AG09319 (cell line): ENCODE results near the gene NDUFS3.

ENCODE experiments used
- DNase-seq: peaks from one replicate; pipeline ENCODE4 v3.0.0-alpha.2; 2010; ENCODE audit warnings: low read depth; ENCODE audit errors: extremely low read depth
- TF ChIP-seq, protein P1 (sequence below): IDR thresholded peaks from 2 replicates; pipeline ENCODE4 v1.5.1; 2011; ENCODE audit warnings: low read depth, mild to moderate bottlenecking, inconsistent platforms, low read length, moderate library complexity

The NDUFS3 gene

DNA sequence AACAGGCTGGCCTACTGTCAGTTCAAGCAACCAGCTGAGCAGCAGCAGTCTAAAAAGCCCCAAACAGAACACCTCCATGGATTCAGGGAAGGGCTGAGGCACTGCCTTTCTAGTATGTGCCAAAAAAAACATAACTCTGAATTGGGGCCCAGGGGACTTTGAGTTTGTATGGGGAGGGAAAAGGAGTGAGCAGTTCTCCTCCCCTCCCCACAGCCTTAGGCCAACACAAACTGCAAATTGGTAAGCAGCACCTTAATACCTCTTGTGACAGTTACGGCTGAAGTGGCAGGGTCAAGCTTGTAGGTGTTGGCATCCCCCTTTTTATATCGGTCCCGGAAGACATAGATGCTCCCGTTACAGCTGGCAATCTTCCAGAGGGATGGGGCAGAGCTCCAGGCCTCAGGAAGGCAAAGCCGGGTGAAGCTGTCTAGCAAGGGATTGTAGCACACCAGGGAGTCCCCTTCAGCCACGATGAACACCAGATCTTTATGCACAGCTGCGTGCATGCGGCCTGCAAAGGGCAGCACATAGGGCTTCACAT is 6.1 kb upstream of the NDUFS3 start:
- no peak for DNase-seq
- TF ChIP-seq, protein P1, sequence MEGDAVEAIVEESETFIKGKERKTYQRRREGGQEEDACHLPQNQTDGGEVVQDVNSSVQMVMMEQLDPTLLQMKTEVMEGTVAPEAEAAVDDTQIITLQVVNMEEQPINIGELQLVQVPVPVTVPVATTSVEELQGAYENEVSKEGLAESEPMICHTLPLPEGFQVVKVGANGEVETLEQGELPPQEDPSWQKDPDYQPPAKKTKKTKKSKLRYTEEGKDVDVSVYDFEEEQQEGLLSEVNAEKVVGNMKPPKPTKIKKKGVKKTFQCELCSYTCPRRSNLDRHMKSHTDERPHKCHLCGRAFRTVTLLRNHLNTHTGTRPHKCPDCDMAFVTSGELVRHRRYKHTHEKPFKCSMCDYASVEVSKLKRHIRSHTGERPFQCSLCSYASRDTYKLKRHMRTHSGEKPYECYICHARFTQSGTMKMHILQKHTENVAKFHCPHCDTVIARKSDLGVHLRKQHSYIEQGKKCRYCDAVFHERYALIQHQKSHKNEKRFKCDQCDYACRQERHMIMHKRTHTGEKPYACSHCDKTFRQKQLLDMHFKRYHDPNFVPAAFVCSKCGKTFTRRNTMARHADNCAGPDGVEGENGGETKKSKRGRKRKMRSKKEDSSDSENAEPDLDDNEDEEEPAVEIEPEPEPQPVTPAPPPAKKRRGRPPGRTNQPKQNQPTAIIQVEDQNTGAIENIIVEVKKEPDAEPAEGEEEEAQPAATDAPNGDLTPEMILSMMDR: no peak

DNA sequence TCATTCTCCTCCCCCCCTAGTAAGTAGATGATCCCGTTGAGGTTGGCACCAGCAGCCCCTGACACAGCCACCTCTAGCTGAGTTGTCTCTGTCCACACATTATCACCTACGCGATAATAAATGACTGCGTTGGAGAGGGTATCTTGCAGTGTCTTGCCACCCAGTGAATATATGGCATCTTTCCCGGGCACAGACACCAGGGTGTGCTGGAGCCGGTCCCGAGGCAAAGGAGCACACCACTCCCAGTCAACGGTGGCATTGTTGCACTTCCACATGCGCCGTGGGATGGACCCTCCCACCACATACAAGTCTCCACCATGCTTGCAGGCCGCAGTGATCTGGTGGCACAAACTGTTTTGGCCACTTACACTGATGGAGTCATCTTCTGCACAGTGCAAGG is 5.6 kb upstream of the NDUFS3 start:
- TF ChIP-seq, protein P1: no peak
- no peak for DNase-seq

DNA sequence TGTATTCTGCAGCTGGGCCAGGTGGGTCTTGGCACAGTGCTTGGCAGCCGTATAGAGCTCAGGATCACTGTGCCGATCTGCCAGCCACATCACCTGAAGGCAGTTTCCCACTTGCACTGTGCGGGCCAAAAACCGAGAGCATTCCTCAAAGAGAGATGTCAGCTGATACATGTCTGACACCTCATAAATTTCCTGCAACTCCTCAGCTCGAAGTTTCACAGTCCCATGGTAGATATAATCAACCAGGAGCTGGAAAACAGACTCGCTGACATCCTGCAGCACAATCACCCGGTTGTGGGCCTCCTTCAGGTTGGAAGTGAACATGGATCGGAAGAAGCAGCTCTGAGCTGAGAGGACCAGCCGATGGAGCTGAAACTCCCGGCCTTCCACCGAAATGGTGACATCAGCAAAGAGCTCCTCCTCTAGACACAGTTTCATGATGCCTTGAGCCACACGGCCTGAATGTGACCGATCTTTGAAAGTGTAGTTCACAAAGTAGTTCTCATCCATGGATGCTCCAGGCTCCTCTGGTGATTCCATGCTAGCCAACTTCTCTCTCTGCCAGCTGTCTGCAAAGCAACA is 1.3 kb upstream of the NDUFS3 start:
- no peak for DNase-seq
- TF ChIP-seq, protein P1: no peak

DNA sequence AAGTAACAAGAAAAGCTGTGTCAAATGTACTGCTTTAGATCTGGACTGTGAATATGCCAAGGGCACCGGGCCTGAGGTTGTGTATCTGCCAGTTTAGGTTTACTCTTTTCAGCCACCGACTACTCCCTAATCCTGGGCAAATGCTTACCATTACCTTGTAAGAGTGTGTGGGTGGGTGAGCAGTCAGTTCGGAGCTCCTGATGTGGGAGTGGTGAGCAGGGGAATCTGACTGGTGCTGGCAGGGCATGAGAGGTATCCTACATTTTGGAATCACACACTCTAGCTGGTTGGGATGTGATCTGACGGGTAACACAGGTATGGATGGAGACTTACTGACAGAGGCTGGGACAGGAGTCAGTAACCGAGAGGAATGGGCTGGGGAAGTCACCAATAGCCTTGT is 5.0 kb downstream of the NDUFS3 start:
- TF ChIP-seq, protein P1: no peak
- DNase-seq: no peak

DNA sequence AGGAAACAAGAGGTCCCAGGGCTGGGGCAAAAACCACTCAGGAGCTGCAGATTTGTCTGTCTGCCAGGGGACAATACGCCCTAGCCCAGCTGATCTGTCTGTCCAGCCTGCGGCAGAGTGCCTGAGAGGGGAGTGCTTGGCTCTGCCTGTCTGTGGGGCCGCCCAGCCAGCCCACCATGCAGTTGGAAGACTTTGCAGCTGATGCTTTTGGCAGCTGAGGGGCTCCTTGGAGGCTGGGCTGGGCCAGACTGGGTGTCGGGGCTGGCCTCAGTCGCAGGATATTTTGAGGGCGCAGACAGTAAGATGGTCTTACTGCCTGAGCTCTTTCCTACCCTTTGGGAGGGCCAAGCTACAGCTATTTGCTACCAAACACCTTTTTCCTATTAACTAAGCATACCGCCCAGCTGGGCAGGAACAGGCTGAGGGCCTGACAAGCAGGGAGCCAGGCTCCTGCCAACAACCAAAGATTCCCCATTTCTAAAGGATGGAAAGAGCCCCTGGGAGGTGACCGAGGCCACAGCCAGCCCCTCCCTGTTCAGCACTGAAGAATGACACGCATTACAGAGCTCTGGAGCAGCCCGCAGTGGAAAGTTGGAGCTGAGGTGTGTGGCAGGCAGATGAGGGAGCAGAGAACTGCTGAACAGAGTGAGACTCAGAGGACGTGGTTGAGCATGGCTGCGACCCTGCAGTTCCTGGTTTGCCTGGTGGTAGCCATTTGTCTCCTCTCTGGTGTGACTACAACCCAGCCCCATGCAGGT is 7.4 kb downstream of the NDUFS3 start, which contains the start of gene FAM180B:
Gene FAM180B (plus strand): TSS at position 581 of the 758 bp plus-strand sequence. CDS start 91 bp downstream, at position 672.
- DNase-seq: no peak
- TF ChIP-seq, protein P1: no peak

DNA sequence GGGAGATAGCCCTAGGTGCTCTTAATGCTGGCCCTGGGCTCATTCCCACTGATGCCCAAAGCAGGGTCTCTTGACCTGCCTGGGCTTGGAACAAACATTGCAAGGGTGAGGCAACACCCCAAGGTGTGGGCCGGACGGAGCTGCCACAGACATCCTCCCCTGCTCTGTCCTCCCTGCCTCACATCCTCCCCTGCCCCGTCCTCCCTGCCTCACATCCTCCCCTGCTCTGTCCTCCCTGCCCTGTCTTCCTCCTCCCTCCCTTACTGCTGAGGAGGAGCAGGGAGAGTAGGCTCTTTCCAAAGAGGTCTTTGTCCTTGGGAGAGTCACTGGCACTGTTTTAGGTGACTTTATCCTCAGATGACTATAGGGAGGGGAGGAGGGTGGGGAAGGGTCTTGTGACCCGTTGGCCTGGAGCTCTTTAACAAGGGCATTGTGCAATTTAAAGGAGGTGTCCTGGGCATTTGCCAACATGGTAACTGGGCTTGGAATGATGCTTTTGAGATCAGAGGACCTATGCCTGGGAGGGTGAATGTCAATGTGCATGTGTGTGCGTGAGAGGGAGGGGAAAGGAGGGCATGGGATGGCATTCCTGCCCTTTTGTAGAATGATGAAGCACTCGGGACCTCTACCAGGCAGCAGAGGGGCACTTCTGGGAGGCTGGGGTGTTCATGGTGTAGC is 8.3 kb downstream of the NDUFS3 start:
- no peak for DNase-seq

More for the DNA sequence above, 8.3 kb downstream of the NDUFS3 start:
- TF ChIP-seq, protein P1: no peak
